Smooth muscle cell of the pulmonary artery (primary cell): Measurements from ENCODE around the gene ZCCHC9. TPM values are rescaled to one million over a fixed set of nuclear protein-coding genes. Genes with fewer than 3 reads are reported as not detected.

ENCODE experiments used
- total RNA-seq: library from RNA; depleted of rRNA; stranded (reverse); fragments of >200 nt; gene quantifications from 2 replicates; pipeline ENCODE4 v1.2.3, GENCODE V29; 2014

ZCCHC9 gene
- 21.3 and 23.8 TPM in 2 replicates for total RNA-seq

GRCh38 chr5:81301271-81302015 is at the start of gene ZCCHC9:
Gene ZCCHC9, plus strand, starts transcription at chr5:81301587. Its CDS starts 3,171 bp downstream, at chr5:81304758.

Other genes starting within 250 kb of the ZCCHC9 start
- 15.1 and 18.6 TPM in 2 replicates for gene CKMT2, start 68.3 kb upstream of the ZCCHC9 start, total RNA-seq
- 0.07 and 1.1 TPM in 2 replicates for gene ACOT12, start 92.5 kb downstream of the ZCCHC9 start, total RNA-seq